Spleen (tissue), 13 donors: ENCODE results near the gene GLP1R. TPM values are rescaled to one million over a fixed set of nuclear protein-coding genes. Genes with fewer than 3 reads are reported as not detected.

Source experiments
- DNase-seq: peaks from one replicate; pipeline ENCODE4 v3.0.0-alpha.2; 2020
- H3K27ac ChIP-seq, 8 donors: fragments of 200-600 bp; sonication (generic) in 7 of 8; 1 replicate in 4 of 8; 2 replicates in 4 of 8; pipeline versions ENCODE4 v1.5.0 to v1.8.0; 2016 to 2021; ENCODE audit warnings: inconsistent platforms in 4 of 8, mild to moderate bottlenecking in 4 of 8, moderate library complexity in 1 of 8
- H3K27me3 ChIP-seq, 7 donors: fragments of 200-600 bp; sonication (generic) in 6 of 7; replicated peaks in 1 of 7; 1 replicate in 4 of 7; 2 replicates in 3 of 7; pipeline versions ENCODE4 v1.5.0 to v1.8.0; 2016 to 2021; ENCODE audit warnings: inconsistent platforms in 3 of 7, mild to moderate bottlenecking in 1 of 7
- H3K36me3 ChIP-seq, 6 donors: fragments of 200-600 bp; sonication (generic) in 5 of 6; 1 replicate in 4 of 6; 2 replicates in 2 of 6; pipeline versions ENCODE4 v1.5.0 to v1.8.0; 2016 to 2021; ENCODE audit warnings: inconsistent platforms in 2 of 6
- H3K4me1 ChIP-seq, 6 donors: fragments of 200-600 bp; sonication (generic) in 5 of 6; 1 replicate in 3 of 6; 2 replicates in 3 of 6; pipeline versions ENCODE4 v1.5.0 to v1.8.0; 2016 to 2021; ENCODE audit warnings: inconsistent platforms in 3 of 6
- H3K4me3 ChIP-seq, 8 donors: fragments of 200-600 bp; sonication (generic) in 7 of 8; 1 replicate in 4 of 8; 2 replicates in 4 of 8; pipeline versions ENCODE4 v1.5.0 to v1.8.0; 2016 to 2021; ENCODE audit warnings: inconsistent platforms in 4 of 8, mild to moderate bottlenecking in 4 of 8, moderate library complexity in 2 of 8
- H3K9me3 ChIP-seq, 8 donors: fragments of 200-600 bp; sonication (generic) in 7 of 8; 1 replicate in 4 of 8; 2 replicates in 4 of 8; pipeline versions ENCODE4 v1.5.0 to v1.8.0; 2016 to 2021; ENCODE audit warnings: inconsistent platforms in 4 of 8
- CTCF ChIP-seq, 11 experiments: fragments of 200-600 bp in 7 of 11; fragments of 450-650 bp in 4 of 11; sonication (generic) in 4 of 11; IDR thresholded peaks in 8 of 11; conservative IDR thresholded peaks in 3 of 11; 1 replicate in 7 of 11; 2 replicates in 4 of 11; pipeline versions ENCODE4 v1.4.0 to v1.8.0; 2016 to 2021; ENCODE audit warnings: antibody characterized with exemption in 11 of 11, inconsistent platforms in 4 of 11, mild to moderate bottlenecking in 1 of 11
- POLR2A ChIP-seq, 3 donors: fragments of 450-650 bp; IDR thresholded peaks; one replicate each; pipeline ENCODE4 v1.5.1; 2017; ENCODE audit warnings: antibody characterized with exemption in 3 of 3, mild to moderate bottlenecking in 1 of 3
- POLR2AphosphoS5 ChIP-seq, 3 donors: sonication (generic); formaldehyde crosslinking; IDR thresholded peaks; one replicate each; pipeline ENCODE4 v1.5.1; 2017; ENCODE audit warnings: antibody characterized with exemption in 3 of 3
- WGBS, 5 donors: extraction: QIAGEN DNeasy Blood & Tissue Kit in 3 of 5; methylation state at CpG; one replicate each; pipeline versions ENCODE4 v1.1.5 to v1.1.7; 2013 to 2018; 5-methylcytosine and 5-hydroxymethylcytosine counted together
- intact Hi-C: fragments of 100-400 bp; cut with DNase I; formaldehyde crosslinking; loops from one replicate; pipeline ENCODE4 v1.15.0; 2023; ENCODE audit warnings: low total_unique reads
- long read RNA-seq, 2 donors: transcript quantifications; one replicate each; lab custom pipeline, GENCODE V29; 2026
- polyA plus RNA-seq, 3 donors: library from polyadenylated mRNA; stranded (reverse); fragments of 200-250 nt; gene quantifications; one replicate each; pipeline ENCODE4 v1.2.1, GENCODE V29; 2013
- total RNA-seq, 7 donors: library from RNA; depleted of rRNA in 3 of 7; stranded (reverse); fragments of >200 nt in 3 of 7; fragmentation: NEBNext Ultra II Directional in 4 of 7; extraction: Animal tissue kit (Norgen Biotek cat#: 25700) in 4 of 7; gene quantifications; one replicate each; pipeline versions ENCODE4 v1.1.0 to v1.2.1, GENCODE V29; 2016 to 2021
- donor health status: healthy with polysubstance abuse.
- donor health status: DM: no; HTN: no; CAD: no; lungs with moderate emphysema.
- donor health status: DM: no; HTN: no; CAD: no.
- donor health status: Bipolar disorder and iron deficiency.
- donor health status: healthy.
- donor health status: DM: no; HTN: no; CAD: no.
- donor health status: DM: yes; HTN: yes; CAD: no.

Gene GLP1R
- total RNA-seq (under 1 TPM in 1 of 7 donors, not detected in 6; 0.11 TPM), polyA plus RNA-seq (not detected)
- long read RNA-seq, donor 1, result 0 reads
- long read RNA-seq, donor 2, result 0 reads

- intact Hi-C loops, result no loop called here
- no peak for TF ChIP-seq CTCF (IDR thresholded peaks at IDR 0.05 in 8 of 11, conservative IDR thresholded peaks at IDR 0.05 in 3 of 11)
- TF ChIP-seq POLR2AphosphoS5 (IDR thresholded peaks at IDR 0.05), result no peak
- TF ChIP-seq POLR2A (IDR thresholded peaks at IDR 0.05), result no peak
- no peaks in the 10 kb centered on the region for H3K36me3 ChIP-seq
- H3K27ac ChIP-seq, result no peak within 1 kb of the TSS
- H3K4me1 ChIP-seq, result peaks cover 0 to 18% (median 10%) of the 10 kb centered on the region in 6 donors
- H3K27me3 ChIP-seq, result peaks cover 4 to 80% (median 29%) of the 10 kb centered on the region in 7 donors
- no peaks in the 10 kb centered on the region for H3K9me3 ChIP-seq
- DNase-seq, result peak; percentile 69
- 3 to 4% (median 3%) methylated on average over 39 to 74 of the region's 74 CpGs for WGBS, 5 donors
- H3K4me3 ChIP-seq, result peak within 1 kb of the TSS in 7 of 8 donors; percentile 17 to 60 (median 27)
Measured at GRCh38 chr6:39048481-39049399, at the start of gene GLP1R. Gene GLP1R, plus strand, starts transcription at chr6:39048781. Its CDS starts 60 bp downstream, at chr6:39048841.

GRCh38 chr6:39003072-39003471, 45.5 kb upstream of the GLP1R start:
- H3K27me3 ChIP-seq, result peaks cover 0 to 57% (median 0%) of the 10 kb centered on the region in 7 donors
- no peak for TF ChIP-seq POLR2AphosphoS5 (IDR thresholded peaks at IDR 0.05)
- TF ChIP-seq CTCF (IDR thresholded peaks at IDR 0.05 in 8 of 11, conservative IDR thresholded peaks at IDR 0.05 in 3 of 11), result no peak
- TF ChIP-seq POLR2A (IDR thresholded peaks at IDR 0.05), result no peak
- intact Hi-C loops, result no loop called here
- H3K9me3 ChIP-seq, result no peaks in the 10 kb centered on the region
- no peak overlapping the region for H3K27ac ChIP-seq
- no peaks in the 10 kb centered on the region for H3K4me1 ChIP-seq
- no peak for DNase-seq
- no peak overlapping the region for H3K4me3 ChIP-seq
- H3K36me3 ChIP-seq, result no peaks in the 10 kb centered on the region
- WGBS, 5 donors, result 3 to 12% (median 10%) methylated on average over 3 of the region's 3 CpGs

GRCh38 chr6:39003492-39003891, 45.1 kb upstream of the GLP1R start:
- Histone ChIP-seq H3K36me3 (no peaks in the 10 kb centered on the region), H3K27ac (no peak overlapping the region), H3K4me3 (no peak overlapping the region), H3K9me3 (no peaks in the 10 kb centered on the region), H3K27me3 (peaks cover 0 to 61% (median 0%) of the 10 kb centered on the region in 7 donors), H3K4me1 (no peaks in the 10 kb centered on the region)
- DNase-seq, result no peak
- no peak for TF ChIP-seq CTCF (IDR thresholded peaks at IDR 0.05 in 8 of 11, conservative IDR thresholded peaks at IDR 0.05 in 3 of 11)
- TF ChIP-seq POLR2AphosphoS5 (IDR thresholded peaks at IDR 0.05), result no peak
- TF ChIP-seq POLR2A (IDR thresholded peaks at IDR 0.05), result no peak
- WGBS, 5 donors, result 86 to 92% (median 87%) methylated on average over 1 of the region's 1 CpG
- intact Hi-C loops, result no loop called here

- TF ChIP-seq POLR2A (IDR thresholded peaks at IDR 0.05) (no peak), CTCF (IDR thresholded peaks at IDR 0.05 in 8 of 11, conservative IDR thresholded peaks at IDR 0.05 in 3 of 11) (no peak), POLR2AphosphoS5 (IDR thresholded peaks at IDR 0.05) (no peak)
- H3K27me3 ChIP-seq, result peaks cover 0 to 69% (median 0%) of the 10 kb centered on the region in 7 donors
- intact Hi-C loops, result no loop called here
- WGBS, 5 donors, result 73 to 94% (median 81%) methylated on average over 2 of the region's 2 CpGs
- no peaks in the 10 kb centered on the region for H3K9me3 ChIP-seq
- H3K27ac ChIP-seq, result no peak overlapping the region
- DNase-seq, result no peak
- H3K4me3 ChIP-seq, result no peak overlapping the region
- no peaks in the 10 kb centered on the region for H3K4me1 ChIP-seq
- no peaks in the 10 kb centered on the region for H3K36me3 ChIP-seq
Measured at GRCh38 chr6:39004801-39005200, 43.8 kb upstream of the GLP1R start.
